ENCODE measurements around the gene KCNQ1OT1.

- TF ChIP-seq HNRNPL (IDR thresholded peaks at IDR 0.05; ENCODE audit: low read depth, low read length) (no peak), ZNF124 (CRISPR knock-in tag; IDR thresholded peaks at IDR 0.05) (no peak), ATF3 (IDR thresholded peaks at IDR 0.05) (no peak), ATF3 (CRISPR knock-in tag; conservative IDR thresholded peaks at IDR 0.05) (no peak), MXI1 (IDR thresholded peaks at IDR 0.05; ENCODE audit: low read depth, low read length) (no peak), GABPA (tag; conservative IDR thresholded peaks at IDR 0.05; ENCODE audit: low read depth) (no peak), ZFP1 (CRISPR knock-in tag; IDR thresholded peaks at IDR 0.05) (no peak), CHD2 (IDR thresholded peaks at IDR 0.05; ENCODE audit: low read depth, low read length) (no peak), ZNF518B (CRISPR knock-in tag; IDR thresholded peaks at IDR 0.05) (no peak), TCF7L2 (IDR thresholded peaks at IDR 0.05; ENCODE audit: low read depth, low read length) (no peak), CTCF (IDR thresholded peaks at IDR 0.05 in 2 of 3, conservative IDR thresholded peaks at IDR 0.05 in 1 of 3; ENCODE audit: insufficient read depth in 2 of 3, low read depth in 1 of 3, low read length in 3 of 3) (no peak), TARDBP (IDR thresholded peaks at IDR 0.05) (no peak)
Observed at GRCh38 chr11:2581151-2581930, 118.5 kb downstream of the KCNQ1OT1 start.
